ENCODE measurements around the gene HSPG2.
"Not testable (repeated sequence)": the region's sequence is repeated elsewhere in the genome, so short reads cannot be mapped to it uniquely, and the experiment has no call there.

The HSPG2 gene

DNA sequence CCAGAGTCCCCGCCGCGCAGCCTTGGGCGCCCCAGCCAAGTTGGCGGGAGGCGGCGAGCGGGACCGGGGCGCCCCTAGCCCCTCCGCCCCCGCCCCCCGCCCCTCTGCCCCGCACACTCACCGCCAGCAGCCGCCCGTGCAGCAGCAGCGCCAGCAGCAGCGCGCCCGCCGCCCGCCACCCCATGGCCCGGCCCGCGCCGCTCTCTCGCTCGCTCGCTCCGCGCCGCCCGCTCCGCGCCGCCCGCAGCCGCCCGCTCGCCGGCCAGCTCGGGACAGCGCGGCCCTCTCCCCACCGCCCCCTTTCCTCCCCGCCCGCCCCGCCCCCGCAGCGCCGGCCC, at the start of gene HSPG2:
TSS of gene HSPG2 (minus strand) at position 277 of the 338 bp plus-strand sequence. CDS start at position 184, 93 bp downstream.
- no peak for DNase-seq

DNA sequence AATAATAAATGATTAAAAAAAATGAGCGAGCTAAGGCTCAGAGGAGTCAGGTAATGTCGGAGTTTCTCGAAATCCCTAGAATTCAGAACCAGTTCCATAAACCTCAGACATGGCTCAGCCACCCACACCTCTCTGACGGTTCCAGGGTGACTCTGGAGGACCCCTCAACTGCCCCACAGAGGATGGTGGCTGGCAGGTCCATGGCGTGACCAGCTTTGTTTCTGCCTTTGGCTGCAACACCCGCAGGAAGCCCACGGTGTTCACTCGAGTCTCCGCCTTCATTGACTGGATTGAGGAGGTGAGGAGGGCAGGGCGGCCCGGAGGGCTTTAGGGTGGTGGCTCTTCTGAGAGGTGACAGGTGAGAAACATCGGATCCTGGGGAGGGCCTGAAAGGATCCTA, 49.3 kb upstream of the HSPG2 start:
- not testable (repeated sequence) for DNase-seq

DNA sequence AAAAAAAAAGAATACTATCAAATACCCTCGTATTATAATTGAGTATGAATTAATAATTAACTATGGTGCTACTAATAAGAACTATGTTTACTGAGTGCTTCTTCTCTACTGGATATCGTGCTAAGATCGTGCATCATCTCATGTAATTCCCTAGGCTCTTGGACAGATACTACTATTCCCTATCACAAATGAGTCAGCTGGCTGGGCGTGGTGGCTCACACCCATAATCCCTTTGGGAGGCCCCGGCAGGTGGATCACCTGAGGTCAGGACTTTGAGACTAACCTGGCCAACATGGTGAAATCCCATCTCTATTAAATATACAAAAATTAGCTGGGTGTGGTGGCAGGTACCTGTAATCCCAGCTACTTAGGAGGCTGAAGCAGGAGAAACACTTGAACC, 48.8 kb upstream of the HSPG2 start:
- not testable (repeated sequence) for DNase-seq

DNA sequence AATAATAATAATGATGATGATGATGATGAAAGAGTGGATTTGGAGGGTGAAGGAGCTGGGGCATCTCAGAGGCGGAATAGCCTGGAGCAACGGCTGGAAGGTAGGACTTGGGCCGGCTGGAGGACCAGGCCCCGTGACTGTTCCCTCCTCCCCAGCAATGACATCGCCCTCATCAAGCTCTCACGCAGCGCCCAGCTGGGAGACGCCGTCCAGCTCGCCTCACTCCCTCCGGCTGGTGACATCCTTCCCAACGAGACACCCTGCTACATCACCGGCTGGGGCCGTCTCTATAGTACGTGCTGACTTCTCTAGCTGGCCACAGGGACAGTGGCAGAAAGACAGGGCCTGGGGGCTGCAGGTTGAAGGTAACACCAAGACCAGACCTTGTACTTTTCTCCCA, 46.4 kb upstream of the HSPG2 start:
- DNase-seq = not testable (repeated sequence)

GRCh38 chr1:21982122-21982521, 45.0 kb upstream of the HSPG2 start:
- DNase-seq = not testable (repeated sequence)

GRCh38 chr1:21981253-21981652, 44.1 kb upstream of the HSPG2 start:
- DNase-seq = not testable (repeated sequence)

- not testable (repeated sequence) for DNase-seq
Observed at GRCh38 chr1:21980515-21981220, 43.6 kb upstream of the HSPG2 start.

GRCh38 chr1:21978209-21978608, 41.1 kb upstream of the HSPG2 start:
- not testable (repeated sequence) for DNase-seq

DNA sequence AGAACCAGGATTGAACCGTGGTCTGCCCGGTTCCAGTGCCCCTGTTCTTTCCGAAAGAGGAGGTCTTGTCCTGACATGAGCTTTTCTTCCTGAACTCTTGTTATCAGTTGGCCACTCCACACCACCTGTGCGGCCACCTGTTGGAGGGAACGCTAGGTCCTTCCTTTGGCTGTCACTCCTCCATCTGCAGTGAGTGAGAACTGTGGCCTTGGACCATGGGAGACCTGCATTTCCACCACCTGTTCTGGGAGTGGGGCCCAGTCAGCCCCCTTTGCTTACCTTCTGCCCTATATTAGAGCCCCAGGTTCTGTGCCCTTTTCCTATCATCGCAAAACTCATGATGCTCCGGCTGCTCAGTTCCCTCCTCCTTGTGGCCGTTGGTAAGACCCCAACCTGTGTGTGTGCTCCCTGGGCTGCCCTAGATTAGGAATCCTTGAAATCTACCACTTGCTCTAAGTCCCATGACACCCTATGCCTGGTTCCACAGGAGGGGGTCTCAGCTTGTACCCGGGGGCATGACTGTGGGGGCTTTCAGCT, 39.7 kb upstream of the HSPG2 start, which contains the start of gene CELA3B:
TSS of gene CELA3B (plus strand) at position 320 of the 537 bp plus-strand sequence. CDS start at position 338, 18 bp downstream.
- DNase-seq = not testable (repeated sequence)

- DNase-seq = not testable (repeated sequence)
Observed at GRCh38 chr1:21975296-21975695, 38.2 kb upstream of the HSPG2 start.

DNA sequence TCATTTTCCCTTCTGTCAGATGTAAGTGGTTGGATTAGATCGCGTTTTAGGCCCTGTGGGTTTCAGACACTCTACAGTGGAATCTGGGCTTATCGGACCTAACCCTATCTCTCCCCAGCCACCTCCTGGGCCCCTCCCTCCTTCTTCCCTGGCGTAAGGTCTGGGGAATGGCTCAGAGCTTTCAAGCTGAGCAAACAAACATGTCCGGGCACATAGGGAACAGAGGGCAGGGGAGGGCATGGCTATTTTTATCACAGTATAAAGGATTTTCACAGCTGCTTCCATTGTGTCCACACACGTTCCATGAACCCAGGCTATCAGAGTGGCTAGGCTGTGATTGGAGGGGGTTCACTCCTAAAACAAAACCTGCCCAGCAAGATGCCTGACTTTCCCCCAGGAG, 37.6 kb upstream of the HSPG2 start:
- not testable (repeated sequence) for DNase-seq

DNA sequence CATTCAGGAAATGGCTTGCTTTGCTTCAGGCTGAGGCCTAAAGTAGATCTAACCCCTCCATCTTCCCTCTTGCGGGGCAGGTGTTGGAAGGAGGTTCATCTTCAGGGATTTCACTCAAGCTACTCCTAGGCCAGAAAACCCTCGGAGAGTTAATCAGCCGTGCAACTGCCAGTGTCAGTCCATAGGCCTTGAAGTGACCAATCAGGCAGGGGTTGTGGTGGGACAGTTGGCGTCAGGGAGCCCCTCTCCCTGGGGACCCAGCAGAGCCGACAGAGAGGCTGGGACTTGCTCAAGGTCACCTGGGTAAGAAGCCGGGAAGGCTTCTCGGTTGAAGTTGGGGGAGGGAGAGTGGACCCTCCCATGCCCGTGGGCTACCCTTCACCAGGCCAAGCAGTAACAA, 36.8 kb upstream of the HSPG2 start:
- not testable (repeated sequence) for DNase-seq

DNA sequence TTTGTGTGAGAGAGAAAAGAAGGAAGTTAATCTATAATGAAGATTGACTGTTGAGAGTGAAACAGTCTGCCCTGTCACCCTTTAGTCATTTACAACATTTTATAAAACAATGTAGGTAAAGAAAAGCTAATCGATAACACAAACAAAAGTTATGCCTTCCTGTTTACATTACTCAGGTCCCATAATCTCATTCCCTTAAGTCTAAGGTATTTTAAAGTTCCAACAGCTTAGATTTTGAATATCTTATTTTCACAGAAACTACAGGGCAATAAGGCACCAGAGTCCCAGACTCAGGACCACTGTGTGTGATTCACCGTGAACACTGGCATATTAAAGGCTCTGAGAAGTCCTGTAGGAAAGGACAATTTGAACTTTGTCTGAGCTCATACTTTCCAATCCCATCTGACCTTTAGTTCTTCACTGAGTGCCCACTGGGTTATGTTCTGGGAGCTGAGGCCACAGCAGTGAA, 35.9 kb upstream of the HSPG2 start:
- not testable (repeated sequence) for DNase-seq

DNA sequence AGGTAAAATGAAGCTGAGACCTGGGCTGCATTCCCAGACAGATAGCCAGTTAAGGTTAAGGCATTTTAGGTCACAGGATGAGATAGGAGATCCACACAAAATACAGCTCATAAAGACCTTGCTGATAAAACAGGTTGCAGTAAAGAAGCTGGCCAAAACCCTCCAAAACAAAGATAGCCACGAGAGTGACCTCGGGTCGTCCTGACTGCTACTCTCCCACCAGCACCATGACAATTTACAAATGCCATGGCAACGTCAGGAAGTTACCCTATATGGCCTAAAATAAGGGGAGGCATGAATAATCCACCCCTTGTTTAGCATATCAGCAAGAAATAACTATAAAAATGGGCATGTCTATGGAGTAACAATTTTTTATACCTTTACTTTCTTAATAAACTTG, 33.4 kb upstream of the HSPG2 start:
- DNase-seq = not testable (repeated sequence)

- not testable (repeated sequence) for DNase-seq
Observed at GRCh38 chr1:21969066-21969465, 32.0 kb upstream of the HSPG2 start.

DNA sequence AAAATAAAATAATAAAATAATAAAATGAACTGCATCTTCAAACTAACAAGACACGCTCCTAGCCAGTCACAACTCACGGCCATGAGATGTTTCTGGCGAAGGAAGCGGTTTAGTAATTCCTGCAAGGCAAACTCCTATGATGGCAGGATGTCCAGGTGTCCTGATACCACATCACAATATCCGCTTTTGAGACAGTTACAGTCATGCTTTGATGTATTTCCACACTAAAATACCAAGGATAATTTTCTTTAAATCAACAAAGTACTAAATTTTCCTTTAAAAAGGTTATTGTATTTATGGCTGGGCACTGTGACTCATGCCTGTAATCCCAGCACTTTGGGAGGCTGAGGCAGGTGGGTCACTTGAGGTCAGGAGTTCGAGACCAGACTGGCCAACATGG, 30.1 kb upstream of the HSPG2 start:
- DNase-seq = not testable (repeated sequence)

DNA sequence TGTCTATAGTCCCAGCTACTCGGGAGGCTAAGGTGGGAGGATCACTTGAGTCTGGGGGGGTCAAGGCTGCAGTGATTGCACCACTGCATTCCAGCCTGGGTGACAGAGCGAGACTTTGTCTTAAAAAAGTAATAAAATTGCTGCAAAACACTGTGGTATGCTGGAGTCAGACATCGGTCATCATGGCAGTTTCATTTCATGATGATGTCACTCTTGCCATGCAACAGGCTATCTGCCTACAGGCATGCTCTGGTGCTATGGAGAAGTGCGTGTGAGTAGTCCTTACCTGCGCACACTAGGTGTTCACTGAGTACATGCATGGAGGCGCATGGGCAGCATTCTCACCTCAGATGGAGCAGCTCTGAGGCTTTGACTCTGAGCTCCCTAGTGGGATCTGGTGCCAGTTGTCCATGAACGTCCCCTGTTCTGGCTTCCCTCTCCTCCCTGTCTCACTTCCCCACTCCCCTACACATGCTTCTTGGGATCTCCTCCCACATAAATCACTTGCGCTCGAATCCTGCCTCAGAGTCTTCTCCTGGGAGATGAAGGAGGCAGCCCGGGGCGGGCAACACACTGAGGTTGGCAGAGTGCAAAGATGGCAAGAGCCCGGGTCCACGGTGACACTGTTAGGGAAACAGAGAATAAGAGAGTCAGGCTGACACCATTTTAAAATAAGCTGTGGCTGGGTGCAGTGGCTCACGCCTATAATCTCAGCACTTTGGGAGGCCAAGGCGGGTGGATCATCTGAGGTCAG, 29.3 kb upstream of the HSPG2 start:
- no peak for DNase-seq

DNA sequence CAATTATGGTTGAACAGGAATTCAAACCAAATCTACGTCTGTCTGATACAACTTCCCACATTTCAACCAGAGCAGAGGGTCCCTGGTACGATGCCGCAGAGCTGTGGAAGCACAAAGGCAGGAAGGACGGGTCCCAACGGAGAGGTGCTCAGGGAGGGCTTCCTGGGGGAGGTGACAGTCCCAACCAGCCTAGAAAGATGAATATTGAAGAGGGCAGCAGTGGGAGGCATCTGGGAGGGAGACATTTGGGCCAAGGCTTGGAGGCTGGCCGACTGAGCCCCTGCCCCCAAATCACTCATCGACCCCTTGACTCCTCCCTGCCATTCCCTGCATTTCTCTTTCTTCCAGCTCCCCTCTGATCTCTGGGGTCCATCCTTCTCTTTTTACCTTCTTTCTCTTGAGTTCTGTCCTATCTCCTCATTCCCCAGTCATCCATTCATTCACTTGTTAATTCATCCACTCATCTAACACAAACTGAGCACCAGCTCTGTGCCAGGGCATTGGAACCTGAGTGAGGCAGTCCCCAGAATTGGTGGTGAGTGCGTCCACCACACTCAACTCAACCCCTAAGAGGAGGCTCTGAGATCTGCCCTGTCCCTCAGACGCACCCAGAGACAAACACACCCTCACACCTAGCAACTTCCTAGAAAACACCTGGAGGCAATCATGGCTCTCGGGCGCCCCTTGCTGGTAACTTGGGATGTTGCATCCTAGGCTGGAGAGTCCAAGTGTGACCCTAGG, 26.5 kb upstream of the HSPG2 start:
- DNase-seq = peak; percentile 56 to 76 (median 70)

DNA sequence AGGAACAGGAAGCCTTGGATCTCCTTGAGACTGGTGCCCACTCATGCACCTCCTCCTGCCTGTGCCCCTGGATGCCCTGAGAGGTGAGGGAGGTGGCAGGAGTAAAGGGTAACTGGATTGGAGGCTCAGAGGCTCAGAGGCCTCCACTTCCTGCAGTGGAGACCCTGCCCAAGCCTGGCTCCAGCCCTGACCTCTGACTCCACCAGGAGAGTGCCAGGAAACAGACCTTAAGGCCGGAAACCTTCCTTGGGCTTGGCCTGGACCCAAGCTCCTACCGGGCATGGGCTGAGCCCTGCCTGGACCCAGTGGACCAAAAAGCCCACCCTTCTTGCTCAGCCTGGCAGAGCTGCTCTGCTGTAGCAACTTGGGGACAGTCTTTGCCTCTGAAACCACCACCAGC, 24.7 kb upstream of the HSPG2 start:
- no peak for DNase-seq

- no peak for DNase-seq
Observed at GRCh38 chr1:21961337-21961736, 24.2 kb upstream of the HSPG2 start.

DNA sequence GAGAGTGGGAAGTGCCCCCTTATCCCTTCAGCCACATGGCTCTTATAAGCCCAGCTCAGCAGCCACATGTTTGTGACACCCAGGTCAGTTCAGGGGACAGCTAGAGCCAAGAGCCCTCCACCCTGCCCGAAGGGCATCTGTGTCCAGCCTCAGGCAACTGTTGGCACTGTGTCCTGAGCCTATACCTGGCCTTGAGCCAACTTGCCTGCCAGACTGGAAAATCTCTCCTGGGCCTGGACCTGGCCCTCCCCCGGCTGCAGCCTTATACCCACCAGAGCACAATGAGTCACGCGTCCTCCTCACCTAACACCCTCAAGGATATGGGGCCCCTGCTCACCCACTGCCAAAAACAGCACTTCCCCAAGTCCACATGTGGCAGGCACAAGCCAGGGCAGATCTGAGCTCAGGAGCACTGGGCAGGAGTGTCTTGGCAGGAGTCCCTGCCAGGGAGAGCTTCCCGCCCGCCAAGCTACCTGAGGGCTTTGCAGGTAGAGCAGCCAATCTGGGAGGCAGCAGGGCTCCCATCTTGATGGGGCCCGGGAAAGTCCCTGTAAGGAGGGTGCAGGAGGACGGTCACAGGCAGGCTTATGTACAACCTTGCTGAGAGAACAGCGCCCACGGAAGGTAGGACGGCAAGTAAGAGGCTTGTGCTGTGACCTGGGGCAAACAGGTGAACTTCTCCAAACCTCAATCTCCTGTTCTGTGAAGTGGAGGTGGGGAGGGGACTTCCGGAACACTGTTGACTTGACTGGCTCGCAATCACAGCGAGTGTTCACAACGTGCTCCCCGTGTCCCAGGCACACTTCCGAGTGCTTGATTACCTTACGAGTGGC, 19.8 kb upstream of the HSPG2 start:
- peak in 3 of 4 experiments; percentile 22 to 33 (median 23) for DNase-seq
